Neuron (in vitro differentiated cells): ENCODE results near the gene MRRF.

Source experiments
- H2AFZ ChIP-seq: one replicate; pipeline ENCODE4 v1.6.1; 2013; ENCODE audit warnings: low read depth, mild to moderate bottlenecking, inconsistent platforms, low read length, moderate library complexity
- H3K27me3 ChIP-seq: one replicate; pipeline ENCODE4 v1.6.1; 2013; ENCODE audit warnings: low read length; ENCODE audit not compliant: insufficient read depth
- H3K36me3 ChIP-seq: one replicate; pipeline ENCODE4 v1.6.1; 2013; ENCODE audit warnings: low read length; ENCODE audit not compliant: insufficient read depth
- H3K4me1 ChIP-seq: one replicate; pipeline ENCODE4 v1.6.1; 2013; ENCODE audit warnings: low read length; ENCODE audit not compliant: insufficient read depth
- H3K4me3 ChIP-seq: 2 replicates; pipeline ENCODE4 v1.5.1; 2013; ENCODE audit warnings: mild to moderate bottlenecking, low read length, moderate library complexity
- H3K9me3 ChIP-seq: one replicate; pipeline ENCODE4 v1.6.1; 2013; ENCODE audit warnings: low read length

MRRF gene

GRCh38 chr9:122380293-122380692, 115.6 kb downstream of the MRRF start:
- no peak overlapping the region for H3K4me3 ChIP-seq
- H3K4me1 ChIP-seq = peaks cover 19% of the 10 kb centered on the region
- no peak overlapping the region for H2AFZ ChIP-seq
- H3K27me3 ChIP-seq = no peaks in the 10 kb centered on the region
- H3K9me3 ChIP-seq = peaks cover 3% of the 10 kb centered on the region
- no peaks in the 10 kb centered on the region for H3K36me3 ChIP-seq
